TTC549 (cell line): ENCODE data around the gene ZNF426.

Experiments used
- FAIRE-seq: peaks from 2 replicates; lab custom pipeline; 2012; peaks lifted over from hg19 to GRCh38; lab: Jason Lieb, UNC

Gene ZNF426

DNA sequence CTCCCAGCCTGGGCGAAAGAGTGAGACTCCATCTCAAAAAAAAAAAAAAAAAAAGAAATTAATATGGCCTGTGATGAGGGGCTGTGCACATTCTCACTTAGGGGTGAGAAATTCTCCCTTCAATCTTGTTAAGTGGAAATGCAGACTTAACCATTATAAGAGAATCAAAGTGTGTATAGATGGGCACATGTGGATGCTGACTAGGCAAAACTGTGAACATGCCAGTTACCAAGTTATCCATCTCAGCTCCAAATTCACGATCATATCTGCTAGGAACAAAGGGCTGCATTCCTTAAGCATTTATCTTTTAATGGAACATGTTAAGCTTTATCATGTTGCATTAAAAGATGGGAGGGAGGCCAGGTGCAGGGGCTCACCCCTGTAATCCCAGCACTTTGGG, 44.3 kb downstream of the ZNF426 start:
- no peak for FAIRE-seq

- no peak for FAIRE-seq
These were observed 51.4 kb downstream of the ZNF426 start for GRCh38 chr19:9487016-9487415.

DNA sequence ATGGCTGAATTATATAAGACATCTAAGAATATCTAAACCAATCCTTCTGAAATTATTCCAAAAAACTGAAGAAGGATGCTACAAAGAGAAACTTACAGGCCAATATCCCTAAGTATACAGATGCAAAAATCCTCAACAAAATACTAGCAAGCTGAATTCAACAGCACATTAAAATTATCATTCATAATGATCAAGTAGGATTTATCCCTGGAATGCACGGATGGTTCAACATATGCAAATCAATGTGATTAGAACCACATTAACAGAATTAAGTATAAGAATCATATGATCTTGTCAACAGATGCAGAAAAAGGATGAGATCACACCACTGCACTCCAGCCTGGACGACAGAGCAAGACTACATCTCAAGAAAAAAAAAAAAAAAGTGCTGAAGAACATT, 53.3 kb downstream of the ZNF426 start:
- FAIRE-seq = no peak

DNA sequence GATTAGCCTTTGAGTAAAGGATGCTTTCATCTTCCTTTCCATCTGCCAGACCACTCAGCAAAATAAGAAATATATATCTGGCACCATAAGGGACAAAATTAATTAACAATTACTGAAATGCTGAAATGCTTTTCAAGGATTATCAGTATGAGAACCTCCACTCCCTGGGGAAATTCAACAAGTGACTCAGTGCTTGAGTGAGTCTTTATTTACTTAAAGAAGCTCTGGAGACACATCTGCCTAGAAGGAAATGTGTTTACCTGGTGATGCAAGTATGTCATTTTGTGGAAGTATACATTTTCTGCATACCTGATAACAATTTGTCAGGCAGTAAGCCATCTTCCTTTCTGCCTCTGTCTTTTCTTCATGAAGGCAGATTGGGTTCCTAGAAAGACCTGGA, 63.5 kb downstream of the ZNF426 start:
- no peak for FAIRE-seq
